ENCODE data around the gene PNMA6F. TPM values are rescaled to one million over a fixed set of nuclear protein-coding genes. Genes with fewer than 3 reads are reported as not detected.

The PNMA6F gene
- total and polyA plus RNA-seq, 4 donors, result not detected

- H3K9ac ChIP-seq (ENCODE audit: insufficient read depth in 1 of 2, low read length in 2 of 2), result no peak overlapping the region
- H3K9me3 ChIP-seq (ENCODE audit: control insufficient read depth in 4 of 4, insufficient read depth in 3 of 4, low read length in 3 of 4), result peaks cover 0 to 6% (median 0%) of the 10 kb centered on the region in 4 donors
- H3K4me3 ChIP-seq, result no peak overlapping the region
- no peak for DNase-seq
- 82 to 91% methylated on average over 6 to 8 of the region's 8 CpGs for WGBS, 2 donors
- no peaks in the 10 kb centered on the region for H3K4me1 ChIP-seq (ENCODE audit: control insufficient read depth in 5 of 5, insufficient read depth in 5 of 5, low read length in 5 of 5)
- no peaks in the 10 kb centered on the region for H3K36me3 ChIP-seq (ENCODE audit: control insufficient read depth in 4 of 4, insufficient read depth in 4 of 4, low read length in 4 of 4)
- ATAC-seq (ENCODE audit: insufficient read depth, low FRiP score), result no peak
- peaks cover 0 to 11% (median 2%) of the 10 kb centered on the region in 3 donors for H3K27me3 ChIP-seq (ENCODE audit: control insufficient read depth in 3 of 3, insufficient read depth in 3 of 3, low read length in 2 of 3)
- no peak overlapping the region for H3K27ac ChIP-seq (ENCODE audit: low read depth in 1 of 2, low read length in 1 of 2)
- no peak for TF ChIP-seq CTCF (IDR thresholded peaks at IDR 0.05; ENCODE audit: control extremely low read depth, extremely low read depth)
These were observed 4.3 kb downstream of the PNMA6F start for GRCh38 chrX:153317306-153317705.

DNA sequence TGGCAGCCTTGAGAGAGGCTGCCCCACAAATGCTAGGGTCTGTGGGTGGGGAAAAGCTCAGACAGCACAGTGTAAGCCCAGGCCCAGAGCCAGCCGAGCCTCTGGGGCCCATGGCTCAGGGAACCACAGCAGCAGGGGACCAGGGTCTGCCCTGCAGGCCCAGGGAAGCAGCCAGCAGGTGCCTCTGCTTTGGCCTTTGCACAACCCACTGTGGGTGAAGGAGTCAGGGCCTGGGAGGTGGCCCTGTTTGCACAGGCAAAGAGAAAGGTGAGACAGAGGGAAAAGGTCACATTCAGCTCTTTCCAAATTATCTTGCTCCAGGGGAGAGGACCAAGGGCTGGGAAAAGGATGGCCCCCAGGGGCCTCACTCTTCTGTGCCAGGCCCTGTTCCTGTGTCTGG, 8.7 kb downstream of the PNMA6F start:
- Histone ChIP-seq H3K9me3 (ENCODE audit: control insufficient read depth in 4 of 4, insufficient read depth in 3 of 4, low read length in 3 of 4) (peaks cover 0 to 4% (median 0%) of the 10 kb centered on the region in 4 donors), H3K36me3 (ENCODE audit: control insufficient read depth in 4 of 4, insufficient read depth in 4 of 4, low read length in 4 of 4) (no peaks in the 10 kb centered on the region), H3K27ac (ENCODE audit: low read depth in 1 of 2, low read length in 1 of 2) (no peak overlapping the region), H3K4me3 (no peak overlapping the region), H3K27me3 (ENCODE audit: control insufficient read depth in 3 of 3, insufficient read depth in 3 of 3, low read length in 2 of 3) (no peaks in the 10 kb centered on the region), H3K4me1 (ENCODE audit: control insufficient read depth in 5 of 5, insufficient read depth in 5 of 5, low read length in 5 of 5) (no peaks in the 10 kb centered on the region), H3K9ac (ENCODE audit: insufficient read depth in 1 of 2, low read length in 2 of 2) (no peak overlapping the region)
- 71% methylated on average over 1 of the region's 1 CpG; no CpG with 5 or more reads in 1 of the 2 donors for WGBS, 2 donors
- DNase-seq (no peak), ATAC-seq (ENCODE audit: insufficient read depth, low FRiP score) (no peak)
- TF ChIP-seq CTCF (IDR thresholded peaks at IDR 0.05; ENCODE audit: control extremely low read depth, extremely low read depth), result no peak

- ATAC-seq (ENCODE audit: insufficient read depth, low FRiP score) (no peak), DNase-seq (no peak)
- H3K9ac ChIP-seq (ENCODE audit: insufficient read depth in 1 of 2, low read length in 2 of 2), result no peak overlapping the region
- no peaks in the 10 kb centered on the region for H3K36me3 ChIP-seq (ENCODE audit: control insufficient read depth in 4 of 4, insufficient read depth in 4 of 4, low read length in 4 of 4)
- H3K4me3 ChIP-seq, result no peak overlapping the region
- no peaks in the 10 kb centered on the region for H3K4me1 ChIP-seq (ENCODE audit: control insufficient read depth in 5 of 5, insufficient read depth in 5 of 5, low read length in 5 of 5)
- H3K27ac ChIP-seq (ENCODE audit: low read depth in 1 of 2, low read length in 1 of 2), result no peak overlapping the region
- no peaks in the 10 kb centered on the region for H3K27me3 ChIP-seq (ENCODE audit: control insufficient read depth in 3 of 3, insufficient read depth in 3 of 3, low read length in 2 of 3)
- WGBS, 2 donors, result 77 to 81% methylated on average over 3 to 5 of the region's 5 CpGs
- H3K9me3 ChIP-seq (ENCODE audit: control insufficient read depth in 4 of 4, insufficient read depth in 3 of 4, low read length in 3 of 4), result peaks cover 0 to 2% (median 0%) of the 10 kb centered on the region in 4 donors
- no peak for TF ChIP-seq CTCF (IDR thresholded peaks at IDR 0.05; ENCODE audit: control extremely low read depth, extremely low read depth)
These were observed 9.5 kb downstream of the PNMA6F start for GRCh38 chrX:153312041-153312440.

GRCh38 chrX:153310901-153311300, 10.7 kb downstream of the PNMA6F start:
- TF ChIP-seq CTCF (IDR thresholded peaks at IDR 0.05; ENCODE audit: control extremely low read depth, extremely low read depth), result no peak
- no peak for ATAC-seq (ENCODE audit: insufficient read depth, low FRiP score)
- Histone ChIP-seq H3K4me3 (no peak overlapping the region), H3K36me3 (ENCODE audit: control insufficient read depth in 4 of 4, insufficient read depth in 4 of 4, low read length in 4 of 4) (no peaks in the 10 kb centered on the region), H3K27ac (ENCODE audit: low read depth in 1 of 2, low read length in 1 of 2) (no peak overlapping the region), H3K9ac (ENCODE audit: insufficient read depth in 1 of 2, low read length in 2 of 2) (no peak overlapping the region), H3K4me1 (ENCODE audit: control insufficient read depth in 5 of 5, insufficient read depth in 5 of 5, low read length in 5 of 5) (no peaks in the 10 kb centered on the region), H3K9me3 (ENCODE audit: control insufficient read depth in 4 of 4, insufficient read depth in 3 of 4, low read length in 3 of 4) (peaks cover 0 to 2% (median 0%) of the 10 kb centered on the region in 4 donors), H3K27me3 (ENCODE audit: control insufficient read depth in 3 of 3, insufficient read depth in 3 of 3, low read length in 2 of 3) (peaks cover 0 to 5% (median 0%) of the 10 kb centered on the region in 3 donors)
- DNase-seq, result no peak
- 74 to 90% methylated on average over 9 of the region's 9 CpGs for WGBS, 2 donors

All from lung (tissue), 12 donors.